HEK293T (cell line): ENCODE results near the gene CREB3L1.

Experiments used
- FOXM1 ChIP-seq: fragments of 450-650 bp; IDR thresholded peaks from 2 replicates; pipeline ENCODE4 v1.6.1; 2017; ENCODE audit warnings: mild to moderate bottlenecking, borderline replicate concordance
- L3MBTL2 ChIP-seq: fragments of 450-650 bp; conservative IDR thresholded peaks from 2 replicates; pipeline ENCODE4 v1.6.1; 2016; ENCODE audit warnings: mild to moderate bottlenecking
- NFRKB ChIP-seq: fragments of 450-650 bp; IDR thresholded peaks from 2 replicates; pipeline ENCODE4 v1.6.1; 2016; ENCODE audit warnings: mild to moderate bottlenecking, moderate library complexity
- SP1 ChIP-seq: fragments of 450-650 bp; IDR thresholded peaks from 2 replicates; pipeline ENCODE4 v1.6.1; 2017

DNA sequence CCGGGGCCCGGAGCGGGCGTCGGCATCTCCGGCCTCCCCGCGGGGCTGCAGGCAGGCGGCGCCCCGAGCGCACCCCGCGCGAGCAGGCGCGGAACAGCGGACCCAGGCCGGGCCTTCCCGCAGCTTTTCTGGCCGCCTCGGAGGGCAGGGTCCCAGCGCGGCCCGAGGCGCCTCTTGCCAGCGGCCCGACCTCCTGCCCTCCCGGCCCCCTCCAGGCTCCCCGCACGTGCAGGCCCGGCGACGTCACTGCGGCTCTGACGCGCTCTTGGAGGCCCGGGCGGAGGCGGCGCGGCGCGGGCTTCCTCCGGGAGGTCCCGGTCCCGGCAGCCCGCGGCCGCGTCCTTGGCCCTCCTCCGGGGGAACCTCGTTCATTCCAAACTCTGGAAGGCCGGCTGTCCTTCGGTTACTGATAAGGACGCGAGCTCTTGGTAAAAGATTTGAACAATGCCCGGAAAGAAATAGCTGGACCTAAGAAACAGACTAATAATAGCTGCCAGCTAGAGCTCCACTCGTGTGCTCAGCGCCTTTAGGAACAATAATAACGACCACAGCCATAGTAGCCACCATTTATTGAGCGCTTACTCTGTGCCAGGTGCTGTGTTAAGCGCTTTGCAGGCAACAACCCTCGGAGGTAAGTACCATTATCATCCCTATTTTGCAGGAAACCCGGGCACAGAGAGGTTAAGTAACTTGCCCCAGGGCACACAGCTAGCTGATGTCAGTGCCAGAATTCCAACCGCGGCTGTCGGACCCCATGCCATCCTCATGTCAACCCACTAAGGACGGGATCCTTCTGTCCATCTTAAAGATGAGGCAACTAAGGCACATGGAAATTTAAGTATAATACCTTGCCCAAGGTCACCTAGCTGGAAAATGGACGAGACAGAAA is 39.1 kb upstream of the CREB3L1 start:
- TF ChIP-seq L3MBTL2, result no peak; the same call in 1 of the 2 replicates
- no peak for TF ChIP-seq SP1
- no peak for TF ChIP-seq NFRKB
- no peak for TF ChIP-seq FOXM1
